ENCODE measurements around the gene ZNF343. TPM values are rescaled to one million over a fixed set of nuclear protein-coding genes. Genes with fewer than 3 reads are reported as not detected.

The ZNF343 gene
- total RNA-seq, 1 donor from 2014 or later: 9.2 TPM

- H3K27me3 ChIP-seq (ENCODE audit: control insufficient read depth, insufficient read depth, low read length): no peaks in the 10 kb centered on the region
- TF ChIP-seq CTCF (IDR thresholded peaks at IDR 0.05; ENCODE audit: insufficient read depth, low read length, severe bottlenecking): no peak
- no peak for FAIRE-seq
- DNase-seq (ENCODE audit: low read depth): no peak
- no peak overlapping the region for H3K4me3 ChIP-seq (ENCODE audit: low read depth, low read length)
- no peaks in the 10 kb centered on the region for H3K36me3 ChIP-seq (ENCODE audit: control insufficient read depth, insufficient read depth, low read length)
Measured at GRCh38 chr20:2446845-2447244, 61.9 kb downstream of the ZNF343 start.

Other genes with a start within 250 kb of the ZNF343 start
- 11.8 and 42.6 TPM in 2 replicates for gene TGM3, start 212.9 kb downstream of the ZNF343 start, total RNA-seq
- gene TGM6, start 128.0 kb downstream of the ZNF343 start, total RNA-seq: not detected in 2 replicates
- gene SNRPB, start 38.1 kb downstream of the ZNF343 start, total RNA-seq: 196 and 280 TPM in 2 replicates
- not detected in 2 replicates for gene TMC2, start 27.7 kb upstream of the ZNF343 start, total RNA-seq
- gene NOP56, start 143.7 kb upstream of the ZNF343 start, total RNA-seq: 166 and 288 TPM in 2 replicates
- 96.0 and 103 TPM in 2 replicates for gene IDH3B, start 155.3 kb upstream of the ZNF343 start, total RNA-seq
- 0.64 and 1.3 TPM in 2 replicates for gene EBF4, start 183.9 kb upstream of the ZNF343 start, total RNA-seq